NCI-H187 (cell line): ENCODE data around the gene FSTL4.
"Not testable (repeated sequence)": the region's sequence is repeated elsewhere in the genome, so short reads cannot be mapped to it uniquely, and the experiment has no call there.

Source experiments
- DNase-seq, 2 experiments: peaks; one replicate each; lab custom pipeline; 2025; lab: John Stamatoyannopoulos, UW

The FSTL4 gene

GRCh38 chr5:133456933-133457402 lies 155.4 kb downstream of the FSTL4 start:
- no peak for DNase-seq

DNA sequence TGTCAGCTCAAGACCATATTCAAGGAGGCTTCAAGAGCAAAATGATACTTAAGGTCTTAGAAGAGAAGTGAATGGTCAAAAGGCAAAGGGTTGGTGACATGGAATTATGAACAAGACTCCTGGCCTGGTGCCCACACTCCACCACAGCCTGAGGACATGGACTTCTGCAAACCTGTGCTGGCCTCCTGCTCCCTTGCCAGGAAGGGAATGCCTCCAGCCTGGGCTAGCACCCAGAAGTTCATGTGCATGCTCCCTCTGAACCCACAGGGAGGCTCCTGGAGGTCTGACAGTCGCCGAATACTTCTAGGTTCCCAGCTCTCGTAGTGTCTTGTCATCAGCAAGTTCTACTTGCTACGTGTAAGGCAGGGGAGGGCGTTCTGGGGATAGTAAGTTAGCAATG lies 156.7 kb downstream of the FSTL4 start:
- DNase-seq, result no peak

DNA sequence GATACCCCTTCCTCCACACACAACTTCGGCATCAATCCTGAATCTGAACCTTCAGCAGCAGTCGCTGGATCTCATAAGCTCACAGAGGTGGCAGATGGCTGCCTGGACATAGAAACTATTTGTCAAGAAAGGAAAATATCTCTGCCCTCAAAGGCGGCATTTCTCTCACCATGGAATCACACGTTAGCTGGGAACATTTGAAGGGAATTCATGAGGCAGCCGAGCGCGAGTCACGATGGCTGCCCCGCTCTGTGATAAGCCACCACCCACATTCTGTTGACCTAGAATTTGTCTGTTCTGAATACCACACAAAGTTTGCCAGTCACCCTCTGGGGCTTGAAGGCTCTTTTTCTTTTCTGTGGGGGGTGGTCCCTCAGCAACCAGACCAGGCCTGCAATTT lies 157.9 kb downstream of the FSTL4 start:
- no peak for DNase-seq

GRCh38 chr5:133453831-133454230 lies 158.5 kb downstream of the FSTL4 start:
- no peak for DNase-seq

DNA sequence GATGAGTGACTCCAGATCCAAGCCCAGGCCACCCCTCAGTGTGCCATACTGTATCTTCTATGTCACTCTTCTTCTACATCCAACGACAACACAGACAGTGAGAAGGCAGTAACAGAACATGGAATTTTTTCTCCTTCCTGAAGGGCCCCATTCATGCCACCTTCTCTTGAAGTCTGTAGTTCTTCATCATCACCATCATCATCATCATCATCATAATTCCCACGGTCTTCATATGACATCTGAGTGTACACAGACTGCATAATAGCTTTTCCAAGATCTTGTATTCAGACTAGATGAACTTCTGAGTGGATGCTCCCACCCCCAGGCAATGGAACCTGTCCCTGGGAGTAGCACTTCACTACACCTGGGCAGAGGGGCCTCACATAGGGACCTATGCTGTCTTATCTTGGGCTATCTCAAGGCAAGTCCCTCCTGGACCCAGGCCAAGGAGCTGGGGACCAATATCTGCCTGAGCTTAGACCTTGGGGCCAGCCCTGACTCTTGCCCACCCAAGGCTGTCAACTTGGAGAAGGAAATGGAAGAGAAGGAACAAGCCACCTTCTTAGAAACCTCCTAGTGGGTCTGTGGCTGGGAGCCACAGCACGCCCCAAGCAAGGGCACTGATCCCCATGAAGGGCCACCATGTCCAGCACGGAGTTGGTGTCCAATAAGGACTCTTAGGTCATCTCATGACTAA lies 159.1 kb downstream of the FSTL4 start:
- no peak for DNase-seq

- no peak for DNase-seq
Measured at GRCh38 chr5:133451926-133452325, 160.4 kb downstream of the FSTL4 start.

DNA sequence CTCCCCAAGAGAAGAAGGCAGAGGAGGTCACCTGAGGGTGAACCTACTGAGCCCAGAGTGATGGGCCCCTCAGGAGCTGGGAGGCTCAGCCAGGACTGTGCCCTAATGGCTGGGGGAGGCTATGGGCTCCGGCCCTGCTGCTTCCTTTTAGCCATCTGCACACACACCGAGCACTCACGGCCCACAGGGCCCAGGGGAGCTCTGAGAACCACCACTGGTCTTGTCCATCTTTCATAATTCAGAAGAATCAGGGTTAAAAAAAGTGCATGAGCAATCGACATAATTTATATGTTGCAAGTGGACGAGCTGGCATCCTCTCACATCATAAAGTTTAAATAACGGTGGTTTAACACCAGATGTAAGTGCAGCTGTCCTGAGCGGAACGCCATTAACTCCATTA lies 162.1 kb downstream of the FSTL4 start:
- DNase-seq, result no peak

GRCh38 chr5:133449181-133449580 lies 163.2 kb downstream of the FSTL4 start:
- DNase-seq, result no peak

DNA sequence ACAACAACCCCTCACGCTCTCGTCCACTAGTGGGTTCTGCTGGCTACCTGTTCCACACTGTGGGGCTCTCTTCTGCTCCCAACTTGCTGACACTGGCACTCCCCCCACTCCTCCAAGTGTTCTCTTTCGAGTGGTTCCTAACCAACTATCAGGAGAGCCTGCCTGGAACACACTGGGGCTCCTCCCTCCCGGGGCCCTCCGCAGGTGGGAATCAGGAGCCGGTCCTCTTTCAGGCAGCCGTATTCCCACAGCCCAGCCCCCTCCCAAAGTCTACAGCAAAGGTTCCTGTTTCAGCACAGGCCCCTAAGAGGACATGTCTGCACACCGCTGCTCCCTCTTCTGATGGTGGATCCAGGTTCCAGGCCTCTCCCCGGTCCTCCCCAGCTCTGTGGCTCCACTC lies 165.9 kb downstream of the FSTL4 start:
- no peak for DNase-seq

GRCh38 chr5:133445744-133446143 lies 166.6 kb downstream of the FSTL4 start:
- no peak for DNase-seq

DNA sequence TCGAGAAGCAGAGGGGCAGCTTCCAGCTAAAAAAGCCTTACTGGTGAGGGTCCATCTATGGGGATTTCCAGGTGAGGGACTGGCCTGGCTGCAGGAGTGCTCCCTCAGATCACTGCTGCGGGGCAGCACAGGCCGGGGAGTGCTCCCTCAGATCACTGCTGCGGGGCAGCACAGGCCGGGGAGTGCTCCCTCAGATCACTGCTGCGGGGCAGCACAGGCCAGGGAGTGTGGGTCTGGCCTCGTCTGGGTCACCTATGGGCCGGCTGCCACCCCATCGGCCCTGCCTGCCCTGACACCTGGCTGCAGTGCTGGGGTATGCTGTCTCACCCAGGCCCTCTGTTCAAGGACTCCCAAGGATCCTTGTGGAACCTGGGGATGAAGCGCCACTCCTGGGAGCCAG lies 167.1 kb downstream of the FSTL4 start:
- not testable (repeated sequence) for DNase-seq

GRCh38 chr5:133444711-133445110 lies 167.6 kb downstream of the FSTL4 start:
- DNase-seq, result no peak

DNA sequence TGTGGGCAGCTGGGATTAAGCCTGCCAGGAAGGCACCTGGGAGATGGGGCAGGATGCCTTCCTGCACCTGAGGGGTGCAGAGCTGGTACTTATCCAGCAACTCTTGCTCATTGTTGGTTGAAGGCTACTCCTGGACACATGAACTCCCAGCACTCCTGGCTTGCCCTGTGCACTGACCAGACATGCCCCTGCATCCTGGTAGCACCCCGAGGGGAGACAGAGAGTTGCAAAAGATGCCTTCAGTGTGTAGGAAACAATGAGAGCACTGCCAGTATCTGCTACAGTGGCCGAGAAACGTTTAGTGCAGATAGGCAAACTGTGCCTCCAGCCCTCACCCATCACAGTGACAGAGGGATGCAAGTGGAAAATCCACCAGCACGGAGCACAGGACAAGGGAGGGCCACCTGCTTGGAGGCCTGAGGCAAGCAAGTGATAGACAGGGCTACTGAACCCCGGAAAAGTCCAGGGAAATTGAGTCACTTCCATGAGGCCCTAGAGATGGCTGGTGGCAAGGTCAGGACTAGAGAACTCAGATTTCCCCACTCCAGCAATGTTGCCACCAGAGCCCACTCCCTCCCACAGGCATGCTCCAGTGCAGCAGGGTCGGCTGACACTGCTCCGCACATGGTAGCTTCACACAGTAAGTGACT lies 171.1 kb downstream of the FSTL4 start:
- no peak for DNase-seq

DNA sequence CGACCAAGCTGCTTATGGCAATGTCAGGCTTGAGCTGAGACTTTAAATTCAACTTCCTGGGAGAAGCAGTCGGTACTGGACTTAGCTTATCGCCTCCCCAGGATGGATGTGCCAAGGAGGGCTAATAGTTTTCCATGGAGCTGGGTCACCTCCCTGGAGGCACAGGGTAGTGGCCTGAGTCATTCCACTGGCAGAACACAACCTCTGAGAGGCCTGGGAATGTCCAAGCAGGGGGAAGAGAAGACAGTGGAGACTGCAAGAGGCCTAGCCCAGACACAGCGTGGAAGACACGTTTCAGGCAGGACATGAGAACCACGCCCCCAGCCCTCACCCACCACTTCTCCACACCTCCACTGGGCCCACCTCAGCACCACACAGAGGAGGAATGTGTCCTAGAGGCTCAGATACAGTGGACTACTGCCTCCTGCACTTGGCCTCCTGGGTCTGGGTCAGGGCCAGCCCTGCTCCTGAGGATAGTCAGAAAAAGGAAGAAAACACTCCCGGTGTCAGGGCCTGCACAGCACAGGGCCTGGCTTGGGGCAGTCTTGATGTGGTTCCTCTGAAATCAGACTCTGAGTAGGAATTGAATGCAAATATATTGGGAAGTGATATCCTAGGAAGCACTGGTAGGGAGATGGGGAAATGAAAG lies 171.8 kb downstream of the FSTL4 start:
- no peak for DNase-seq

GRCh38 chr5:133439859-133440258 lies 172.5 kb downstream of the FSTL4 start:
- DNase-seq, result no peak

DNA sequence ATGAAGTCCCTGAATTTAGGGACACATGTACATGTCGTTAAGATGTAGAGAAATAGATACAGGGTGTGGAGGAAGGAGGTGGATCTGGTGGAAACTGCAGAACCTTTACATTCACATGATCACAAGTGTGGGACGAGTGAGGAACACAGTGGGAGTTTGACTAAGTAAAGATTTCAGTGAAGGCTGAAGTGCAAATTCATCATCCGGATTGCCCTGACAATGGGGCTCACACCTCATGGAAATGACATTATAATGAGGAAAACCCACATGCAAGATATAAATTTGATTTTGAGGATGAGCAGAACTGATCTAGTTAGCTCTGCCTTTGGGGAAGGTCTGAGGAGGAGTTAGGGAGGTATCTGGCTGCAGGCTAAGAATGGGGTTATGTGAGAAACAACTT lies 173.9 kb downstream of the FSTL4 start:
- DNase-seq, result no peak

GRCh38 chr5:133434336-133434735 lies 178.0 kb downstream of the FSTL4 start:
- no peak for DNase-seq

DNA sequence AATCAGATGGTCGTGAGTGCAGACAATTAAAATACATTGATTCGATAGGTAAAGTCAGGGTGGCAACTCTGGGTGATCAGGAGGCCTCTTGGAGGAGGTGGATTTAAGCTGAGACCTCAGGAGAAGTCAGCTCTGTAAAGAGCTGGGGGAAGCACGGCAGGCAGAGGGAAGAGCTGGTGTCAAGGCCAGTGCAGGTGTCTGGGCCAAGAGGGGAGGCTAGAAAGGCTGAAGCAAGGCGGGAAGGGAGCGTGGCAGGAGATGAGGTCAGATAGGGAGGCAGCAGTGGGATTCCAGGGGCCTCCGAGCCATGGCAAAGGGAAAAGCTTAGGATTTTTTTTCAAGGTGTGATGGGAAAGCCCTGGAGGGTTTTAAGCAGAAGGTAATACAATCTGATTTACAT lies 178.7 kb downstream of the FSTL4 start:
- DNase-seq, result no peak

DNA sequence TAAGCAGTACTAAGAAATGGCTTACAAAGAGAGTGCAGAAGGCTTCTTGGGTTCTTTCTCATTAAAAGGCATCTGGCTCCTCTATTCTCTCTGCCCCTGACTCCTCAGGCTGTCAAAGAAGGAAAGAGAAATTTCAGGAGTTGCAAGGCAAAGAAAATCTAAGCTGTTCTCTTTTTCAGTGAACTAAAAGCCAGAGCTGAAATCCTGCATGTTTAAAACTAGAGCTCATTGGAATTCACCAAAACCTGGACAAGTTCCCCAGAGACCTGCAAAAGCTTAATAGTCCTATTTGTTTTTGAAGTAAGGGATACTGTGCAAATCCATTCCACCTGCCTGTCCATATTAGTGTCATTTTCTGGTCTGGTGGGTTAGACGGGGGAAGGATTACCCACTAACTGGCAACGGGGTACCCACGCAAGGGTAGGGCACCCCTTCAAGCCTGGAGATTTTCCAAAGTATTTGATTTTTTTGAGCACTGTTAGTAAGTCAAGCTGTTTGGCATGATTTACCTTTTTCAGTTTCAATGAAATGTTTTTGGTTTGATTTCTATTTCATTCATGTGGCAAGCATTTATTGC lies 179.3 kb downstream of the FSTL4 start:
- no peak for DNase-seq

DNA sequence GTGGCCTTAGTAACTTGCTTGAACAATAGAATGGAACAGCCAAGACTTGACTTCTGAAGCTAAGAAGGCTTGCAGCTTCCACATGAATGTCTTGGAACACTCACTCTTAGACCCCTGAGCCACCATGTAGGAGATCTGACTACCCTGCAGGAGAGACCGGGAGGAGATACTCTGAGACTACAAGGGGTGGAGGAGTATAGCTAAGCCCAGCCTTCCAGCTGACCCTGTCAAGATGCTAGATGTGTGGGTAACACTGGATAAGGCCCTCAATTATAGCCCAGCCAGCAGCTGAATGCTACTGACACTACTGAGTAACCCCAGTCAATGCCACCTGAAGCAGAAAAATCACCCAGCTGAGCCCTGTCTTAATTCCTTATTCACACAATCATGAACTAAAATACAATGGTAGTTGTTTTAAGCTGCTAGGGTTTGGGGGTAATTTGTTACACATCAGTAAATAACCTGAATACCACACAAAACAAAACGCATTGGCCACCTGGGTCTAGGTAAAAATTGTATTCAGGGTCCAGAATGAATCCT lies 180.9 kb downstream of the FSTL4 start:
- no peak for DNase-seq

DNA sequence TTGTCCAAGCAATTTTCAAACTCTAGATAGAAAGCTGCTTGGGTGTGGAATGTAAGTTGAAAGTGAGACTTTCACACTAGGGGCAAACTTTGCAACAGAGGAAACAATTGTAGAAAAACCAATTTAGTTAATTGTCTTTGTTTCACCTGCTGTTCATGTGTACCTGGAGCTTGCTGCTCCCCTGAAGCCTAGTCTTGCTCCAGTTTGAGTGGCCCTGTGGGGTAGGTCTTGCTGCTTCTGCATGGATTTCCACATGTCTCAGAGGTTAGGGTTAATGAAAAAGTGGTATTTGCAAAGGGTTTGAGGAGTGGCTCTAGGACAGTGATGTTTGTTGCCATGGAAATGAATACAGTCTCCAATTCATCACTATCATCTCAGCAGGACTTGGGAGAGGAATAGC lies 182.2 kb downstream of the FSTL4 start:
- DNase-seq, result no peak

- DNase-seq, result no peak
Measured at GRCh38 chr5:133429046-133429445, 183.3 kb downstream of the FSTL4 start.
